Gastroesophageal sphincter (tissue), 3 donors: Measurements from ENCODE around the gene MMP11.

Experiments used
- POLR2AphosphoS5 ChIP-seq: sonication (generic); formaldehyde crosslinking; IDR thresholded peaks from one replicate; pipeline ENCODE4 v1.6.1; 2017; ENCODE audit warnings: antibody characterized with exemption
- TF ChIP-seq, protein P1 (sequence below), 4 experiments: fragments of 200-600 bp in 2 of 4; fragments of 450-650 bp in 2 of 4; sonication (generic) in 1 of 4; IDR thresholded peaks; one replicate each; pipeline ENCODE4 v1.5.1; 2017 to 2019; ENCODE audit warnings: antibody characterized with exemption in 4 of 4, mild to moderate bottlenecking in 2 of 4, moderate library complexity in 2 of 4

DNA sequence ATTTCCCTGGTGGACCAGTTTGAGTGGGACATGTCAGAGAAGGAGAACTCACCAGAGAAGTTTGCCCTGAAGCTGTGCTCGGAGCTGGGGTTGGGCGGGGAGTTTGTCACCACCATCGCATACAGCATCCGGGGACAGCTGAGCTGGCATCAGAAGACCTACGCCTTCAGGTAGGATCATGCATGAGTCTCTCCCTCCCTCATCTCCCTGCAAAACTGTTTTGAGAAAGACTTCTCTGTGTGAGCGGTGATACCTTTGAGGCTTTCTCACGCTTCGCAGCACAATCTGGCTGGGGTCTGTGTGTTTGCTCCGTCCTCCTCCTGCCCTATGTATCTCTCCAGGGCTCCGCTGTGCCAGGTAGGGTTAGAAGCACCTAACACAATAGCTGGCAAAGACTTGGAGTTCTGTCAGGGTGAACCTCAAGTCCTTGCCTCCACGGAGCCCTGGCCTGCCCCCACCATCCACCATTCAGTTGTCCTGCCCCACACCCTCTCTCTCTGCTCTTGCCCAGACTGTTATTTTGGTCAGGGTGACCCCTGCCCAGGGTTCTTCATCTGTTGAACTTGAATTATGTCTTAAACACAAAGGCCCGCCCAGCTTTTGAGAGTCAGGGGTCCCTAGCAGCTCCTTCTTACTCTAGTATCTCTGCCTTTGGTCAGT is 52.7 kb downstream of the MMP11 start:
- TF ChIP-seq, protein P1, sequence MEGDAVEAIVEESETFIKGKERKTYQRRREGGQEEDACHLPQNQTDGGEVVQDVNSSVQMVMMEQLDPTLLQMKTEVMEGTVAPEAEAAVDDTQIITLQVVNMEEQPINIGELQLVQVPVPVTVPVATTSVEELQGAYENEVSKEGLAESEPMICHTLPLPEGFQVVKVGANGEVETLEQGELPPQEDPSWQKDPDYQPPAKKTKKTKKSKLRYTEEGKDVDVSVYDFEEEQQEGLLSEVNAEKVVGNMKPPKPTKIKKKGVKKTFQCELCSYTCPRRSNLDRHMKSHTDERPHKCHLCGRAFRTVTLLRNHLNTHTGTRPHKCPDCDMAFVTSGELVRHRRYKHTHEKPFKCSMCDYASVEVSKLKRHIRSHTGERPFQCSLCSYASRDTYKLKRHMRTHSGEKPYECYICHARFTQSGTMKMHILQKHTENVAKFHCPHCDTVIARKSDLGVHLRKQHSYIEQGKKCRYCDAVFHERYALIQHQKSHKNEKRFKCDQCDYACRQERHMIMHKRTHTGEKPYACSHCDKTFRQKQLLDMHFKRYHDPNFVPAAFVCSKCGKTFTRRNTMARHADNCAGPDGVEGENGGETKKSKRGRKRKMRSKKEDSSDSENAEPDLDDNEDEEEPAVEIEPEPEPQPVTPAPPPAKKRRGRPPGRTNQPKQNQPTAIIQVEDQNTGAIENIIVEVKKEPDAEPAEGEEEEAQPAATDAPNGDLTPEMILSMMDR (IDR thresholded peaks at IDR 0.05) = no peak
- no peak for TF ChIP-seq POLR2AphosphoS5
